Subcutaneous adipose tissue (tissue), 4 donors: ENCODE results near the gene PPP1R1B. TPM values are rescaled to one million over a fixed set of nuclear protein-coding genes. Genes with fewer than 3 reads are reported as not detected.

ENCODE experiments used
- CTCF ChIP-seq: fragments of 450-650 bp; IDR thresholded peaks from one replicate; pipeline ENCODE4 v1.5.1; 2016; ENCODE audit warnings: low read depth, mild to moderate bottlenecking, control low read depth, antibody characterized with exemption, moderate library complexity
- total RNA-seq, 4 donors: library from RNA; depleted of rRNA; stranded (reverse); fragments of >200 nt; gene quantifications; one replicate each; pipeline ENCODE4 v1.1.0, GENCODE V29; 2016

PPP1R1B gene
- 100 to 1,000 TPM in 1 of 4 donors, 10 to 100 TPM in 3; 16.3 to 100 (median 41.4) TPM for total RNA-seq

- TF ChIP-seq CTCF, result no peak
These were observed at the start of gene PPP1R1B for GRCh38 chr17:39626171-39627046. Gene PPP1R1B, plus strand, starts transcription at chr17:39626952. Its CDS starts 441 bp downstream, at chr17:39627393.

- no peak for TF ChIP-seq CTCF
These were observed 48.5 kb upstream of the PPP1R1B start for GRCh38 chr17:39578272-39578671.

GRCh38 chr17:39579318-39580081, 47.3 kb upstream of the PPP1R1B start:
- no peak for TF ChIP-seq CTCF

DNA sequence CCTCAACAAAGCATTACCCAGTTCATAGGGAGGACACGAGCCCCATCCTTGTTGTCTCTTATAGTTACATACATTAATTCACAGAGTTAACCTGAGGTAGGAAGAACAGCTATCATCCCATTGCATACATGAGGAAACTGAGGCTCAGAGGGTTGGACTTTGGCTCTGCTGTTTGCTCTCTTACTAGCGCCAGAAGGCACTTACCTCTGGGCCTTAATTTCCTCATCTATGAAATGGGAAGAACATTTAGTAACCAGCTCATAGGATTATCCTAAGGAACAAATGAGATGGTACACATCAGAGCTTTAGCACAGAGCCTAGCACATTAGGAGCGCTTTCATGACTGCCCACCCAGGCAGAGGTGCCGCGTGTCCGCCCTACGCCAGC, 46.7 kb upstream of the PPP1R1B start:
- TF ChIP-seq CTCF, result no peak

GRCh38 chr17:39581071-39581758, 45.5 kb upstream of the PPP1R1B start:
- TF ChIP-seq CTCF, result no peak

- no peak for TF ChIP-seq CTCF
These were observed 45.0 kb upstream of the PPP1R1B start for GRCh38 chr17:39581759-39582085.

- no peak for TF ChIP-seq CTCF
These were observed 44.1 kb upstream of the PPP1R1B start for GRCh38 chr17:39582658-39583057.
